ENCODE measurements around the gene NME2. TPM values are rescaled to one million over a fixed set of nuclear protein-coding genes. Genes with fewer than 3 reads are reported as not detected.

The NME2 gene
- total and polyA plus RNA-seq, 2 of the 8 experiments (the other 6 are each of a cell fraction or from before 2014, with no cell fraction given), result 827 to 929 TPM

DNA sequence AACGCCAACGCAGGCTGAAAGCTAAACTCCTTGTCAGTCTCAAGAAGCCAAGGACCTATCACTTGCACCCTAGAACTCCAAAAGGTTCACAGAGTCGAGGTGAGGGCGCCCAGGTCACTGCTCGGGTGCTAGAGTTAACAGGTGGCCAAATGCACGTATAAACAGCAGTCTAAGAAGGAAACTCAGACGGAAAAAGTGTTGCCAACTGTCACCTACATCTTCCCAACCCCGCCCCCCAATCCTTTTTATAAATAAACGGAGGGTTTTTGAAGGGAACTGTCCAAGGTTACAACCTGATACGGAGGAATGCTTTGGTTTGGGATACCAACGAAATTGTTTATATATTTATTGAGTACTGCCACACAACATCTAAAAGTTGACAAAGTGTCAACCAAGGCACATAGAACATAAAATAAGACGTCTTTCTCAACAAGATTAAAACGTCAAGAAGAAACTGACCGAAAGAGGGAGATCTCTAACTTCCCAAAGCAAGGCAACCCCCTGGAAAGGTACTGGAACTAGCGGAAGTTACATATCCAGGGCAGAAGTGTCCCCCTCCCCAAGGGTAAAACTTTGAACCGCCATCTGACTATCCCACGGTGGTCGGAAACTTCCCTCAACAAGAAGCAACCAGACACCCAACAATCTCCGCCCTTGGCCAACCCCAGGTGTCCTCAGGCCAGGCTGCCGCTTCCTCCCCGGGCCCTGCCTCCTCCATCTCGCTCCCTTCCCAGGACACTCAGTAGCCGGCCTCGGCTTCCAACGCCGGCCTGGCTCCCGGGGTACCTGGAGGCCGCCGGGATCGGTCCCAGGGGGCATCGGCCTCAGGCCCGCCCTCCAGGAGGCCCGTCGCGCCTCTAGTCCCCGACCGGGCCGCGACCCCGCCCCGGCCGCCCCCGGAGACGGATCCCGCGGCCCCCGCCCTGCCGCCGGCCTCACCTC, 46.5 kb upstream of the NME2 start:
- Histone ChIP-seq H3K79me2 (ENCODE audit: control insufficient read depth in 1 of 2, insufficient read depth in 2 of 2, low read length in 2 of 2) (peaks cover 0 to 50% of the 10 kb centered on the region in 2 experiments; a peak in 2 of 4 replicates), H3K56ac (replicated peaks; ENCODE audit: insufficient read length, low read depth, low read length) (no peak overlapping the region), H4K20me1 (replicated peaks in 1 of 2; ENCODE audit: control insufficient read depth in 1 of 2, insufficient read depth in 2 of 2, low read length in 2 of 2) (peaks cover 5 to 15% of the 10 kb centered on the region in 2 experiments), H3K79me1 (ENCODE audit: low read depth, low read length) (peaks cover 7% of the 10 kb centered on the region; the same call in 1 of the 2 replicates), H2AK5ac (ENCODE audit: low read depth, low read length) (no peak overlapping the region), H3K23ac (ENCODE audit: insufficient read length) (no peak overlapping the region), H3K9me3 (ENCODE audit: insufficient read depth in 2 of 2, low read depth in 1 of 2, low read length in 1 of 2) (no peaks in the 10 kb centered on the region), H2BK120ac (replicated peaks; ENCODE audit: low read depth, low read length) (no peak overlapping the region), H2BK15ac (ENCODE audit: low read length) (no peak overlapping the region), H3K27ac (ENCODE audit: low read depth, low read length) (peak overlapping the region; percentile 88; the same call in 1 of the 2 replicates), H3K27me3 (replicated peaks in 1 of 4; ENCODE audit: control insufficient read depth in 3 of 4, extremely low read depth in 1 of 4, insufficient read depth in 3 of 4, low read length in 3 of 4) (no peaks in the 10 kb centered on the region), H3K4ac (replicated peaks; ENCODE audit: insufficient read length, low read depth, low read length) (no peak overlapping the region), H3K23me2 (ENCODE audit: low read depth, low read length) (peaks cover 11% of the 10 kb centered on the region), H2AFZ (ENCODE audit: low read length) (no peak overlapping the region), H4K91ac (replicated peaks; ENCODE audit: insufficient read length, low read length) (no peak overlapping the region), H3K14ac (ENCODE audit: insufficient read length) (no peak overlapping the region), H3K4me2 (ENCODE audit: insufficient read depth in 1 of 2, low read depth in 2 of 2, low read length in 2 of 2) (peak overlapping the region; percentile 84 to 93), H2BK12ac (ENCODE audit: low read depth, low read length) (no peak overlapping the region), H2BK20ac (ENCODE audit: low read length) (no peak overlapping the region), H4K5ac (ENCODE audit: insufficient read length, low read depth, low read length) (no peak overlapping the region), H3K18ac (ENCODE audit: extremely low read depth, low read length) (no peak overlapping the region), H3K36me3 (ENCODE audit: control insufficient read depth in 2 of 4, insufficient read depth in 4 of 4, low read length in 3 of 4) (no peaks in the 10 kb centered on the region), H2BK5ac (ENCODE audit: low read depth, low read length) (peak overlapping the region; percentile 91; the same call in 1 of the 2 replicates), H4K8ac (ENCODE audit: extremely low read depth, insufficient read depth, low read length) (peak overlapping the region; percentile 89), H3K4me3 (ENCODE audit: extremely low read depth in 1 of 4, insufficient read depth in 2 of 4, low read depth in 3 of 4, low read length in 4 of 4) (peak overlapping the region; percentile 83 to 100 (median 96)), H3K4me1 (replicated peaks in 1 of 4; ENCODE audit: control insufficient read depth in 3 of 4, insufficient read depth in 4 of 4, low read length in 3 of 4) (peaks cover 0 to 5% (median 4%) of the 10 kb centered on the region in 4 experiments; a peak in 4 of 7 replicates), H3K9ac (replicated peaks in 1 of 4; ENCODE audit: extremely low read depth in 1 of 4, low read depth in 3 of 4, low read length in 3 of 4) (peak overlapping the region; percentile 61 to 89 (median 81))
- no peak for TF ChIP-seq CBX8 (IDR thresholded peaks at IDR 0.05; ENCODE audit: borderline replicate concordance, low read depth, low read length)
- TF ChIP-seq ASH2L (IDR thresholded peaks at IDR 0.05; ENCODE audit: low read length), result peak; percentile 37
- peak; percentile 52 to 91; a peak in 3 of 4 replicates for TF ChIP-seq SIN3A (conservative IDR thresholded peaks at IDR 0.05 in 1 of 2, IDR thresholded peaks at IDR 0.05 in 1 of 2; ENCODE audit: low read depth in 1 of 2, low read length in 2 of 2)
- peak in 1 of 3 experiments; percentile 35; a peak in 1 of 4 replicates for TF ChIP-seq CTCF (IDR thresholded peaks at IDR 0.05; ENCODE audit: control extremely low read depth in 1 of 3, insufficient read depth in 1 of 3, low read depth in 1 of 3, low read length in 3 of 3)
- peak; percentile 34 to 46 for TF ChIP-seq RAD21 (IDR thresholded peaks at IDR 0.05 in 1 of 2, conservative IDR thresholded peaks at IDR 0.05 in 1 of 2; ENCODE audit: low read depth in 2 of 2, low read length in 2 of 2)
- TF ChIP-seq TEAD4 (IDR thresholded peaks at IDR 0.05; ENCODE audit: low read depth, low read length), result no peak
- 13% methylated on average over 23 of the region's 49 CpGs; no CpG with 5 or more reads in 1 of the 2 experiments for WGBS, 2 experiments (ENCODE audit: extremely low coverage in 1 of 2, insufficient coverage in 1 of 2, insufficient read length in 1 of 2, insufficient replicate concordance in 2 of 2, low coverage in 1 of 2, low lambda C conversion rate in 2 of 2, missing lambda C conversion rate in 1 of 2)
- CTCF ChIA-PET (ENCODE audit: partially characterized antibody), result interaction anchor here (0.6 to 1.4 kb wide), 8 partner anchors 16 to 118 kb away, joined by 3 to 6 read pairs (median 3); partner anchors contain the start of gene NME1
- POLR2A ChIA-PET (ENCODE audit: partially characterized antibody), result interaction anchor here (0.8 to 3.3 kb wide), 9 partner anchors 11 to 174 kb away, joined by 3 to 17 read pairs (median 5); partner anchors contain the start of gene NME1
- DNase-seq (ENCODE audit: low read depth in 1 of 2, low spot score in 2 of 2), result peak in 1 of 2 experiments; percentile 71
- FAIRE-seq, result no peak

Data from H1 (cell line).